GM12878 (cell line): Measurements from ENCODE around the gene NID1. TPM values are rescaled to one million over a fixed set of nuclear protein-coding genes. Genes with fewer than 3 reads are reported as not detected.

Experiments
- ATAC-seq: fragments of 200-7000 bp; cut with Tn5 transposase; 3 replicates; pipeline ENCODE4 v1.9.1; 2020; ENCODE audit warnings: mild to moderate bottlenecking, moderate library complexity
- BruUV-seq: library from RNA; stranded (reverse); fragments of 400-500 nt; replicated peaks from 2 replicates; lab custom pipeline; 2021; lab: Mats Ljungman, UMichigan
- CTCF ChIA-PET: fragments of 300-600 bp; sonication (Branson Sonifier 250); formaldehyde crosslinking; extraction: SDS; loops from one replicate; lab custom pipeline; 2021; ENCODE audit warnings: inconsistent platforms; lab: Yijun Ruan, JAX
- POLR2A ChIA-PET: fragments of 350-600 bp; formaldehyde crosslinking; extraction: SDS; loops from one replicate; lab custom pipeline; 2021; ENCODE audit warnings: inconsistent platforms; lab: Charles Lee
- RAD21 ChIA-PET: fragments of 300-600 bp; sonication (Branson Sonifier 250); formaldehyde crosslinking; loops from one replicate; lab custom pipeline; 2023; ENCODE audit warnings: antibody characterized with exemption; ENCODE audit not compliant: unreplicated experiment; lab: Charles Lee
- SMC1A ChIA-PET: fragments of 300-600 bp; sonication (Branson Sonifier 250); formaldehyde crosslinking; loops from one replicate; lab custom pipeline; 2023; ENCODE audit not compliant: unreplicated experiment, uncharacterized antibody; lab: Charles Lee
- DNase-seq: peaks from one replicate; pipeline ENCODE4 v3.0.0-alpha.2; 2011; ENCODE audit warnings: low read depth, low spot score
- FAIRE-seq: peaks from 3 replicates; lab custom pipeline; 2011; peaks lifted over from hg19 to GRCh38; lab: Jason Lieb, UNC
- H2AFZ ChIP-seq: 2 replicates; pipeline ENCODE4 v1.6.0; 2011; ENCODE audit warnings: low read depth, low read length, control low read depth; ENCODE audit not compliant: control insufficient read depth
- H3K27ac ChIP-seq: 2 replicates; pipeline ENCODE4 v1.5.1; 2011; ENCODE audit warnings: control low read depth; ENCODE audit not compliant: control insufficient read depth, insufficient read depth
- H3K27me3 ChIP-seq, 2 experiments: replicated peaks in 1 of 2; 2 replicates each; pipeline versions ENCODE4 v1.6.0 to v1.6.1; 2011; ENCODE audit warnings: low read length in 1 of 2; ENCODE audit not compliant: control insufficient read depth in 2 of 2, insufficient read depth in 2 of 2
- H3K36me3 ChIP-seq, 2 experiments: 2 replicates each; pipeline ENCODE4 v1.5.1; 2011; ENCODE audit warnings: low read length in 1 of 2; ENCODE audit not compliant: control insufficient read depth in 2 of 2, insufficient read depth in 2 of 2
- H3K4me1 ChIP-seq: 2 replicates; pipeline ENCODE4 v1.6.1; 2011; ENCODE audit warnings: mild to moderate bottlenecking, low read length, moderate library complexity, mixed read lengths; ENCODE audit not compliant: control insufficient read depth, insufficient read depth
- H3K4me2 ChIP-seq: 2 replicates; pipeline ENCODE4 v1.6.0; 2011; ENCODE audit warnings: control low read depth; ENCODE audit not compliant: control insufficient read depth, insufficient read depth
- H3K4me3 ChIP-seq: fragments of 200-600 bp; sonication (generic); 2 replicates; pipeline ENCODE4 v1.5.1; 2016
- H3K79me2 ChIP-seq: 2 replicates; pipeline ENCODE4 v1.6.0; 2011; ENCODE audit warnings: low read length; ENCODE audit not compliant: control insufficient read depth, insufficient read depth
- H3K9ac ChIP-seq: 2 replicates; pipeline ENCODE4 v1.8.0; 2011; ENCODE audit warnings: low read length, control low read depth, mixed read lengths; ENCODE audit not compliant: control insufficient read depth, insufficient read depth
- H3K9me3 ChIP-seq: replicated peaks from 3 replicates; pipeline ENCODE4 v1.5.1; 2011; ENCODE audit warnings: mild to moderate bottlenecking, low read length; ENCODE audit not compliant: control insufficient read depth, insufficient read depth
- H4K20me1 ChIP-seq: 2 replicates; pipeline ENCODE4 v1.6.0; 2011; ENCODE audit not compliant: control insufficient read depth, insufficient read depth
- BACH1 ChIP-seq: fragments of 450-650 bp; IDR thresholded peaks from 2 replicates; pipeline ENCODE4 v1.6.1; 2017; ENCODE audit warnings: mild to moderate bottlenecking, borderline replicate concordance
- CHD2 ChIP-seq: IDR thresholded peaks from 2 replicates; pipeline ENCODE4 v1.6.1; 2011; ENCODE audit warnings: low read depth, low read length, improper control_type of control experiment, borderline replicate concordance
- CHD4 ChIP-seq: fragments of 200-600 bp; sonication (generic); IDR thresholded peaks from 2 replicates; pipeline ENCODE4 v1.6.1; 2016; ENCODE audit warnings: mild to moderate bottlenecking
- DPF2 ChIP-seq: fragments of 450-650 bp; IDR thresholded peaks from 2 replicates; pipeline ENCODE4 v1.6.1; 2017; ENCODE audit warnings: mild to moderate bottlenecking
- KLF5 ChIP-seq: fragments of 450-650 bp; IDR thresholded peaks from 2 replicates; pipeline ENCODE4 v1.6.1; 2014; ENCODE audit warnings: mild to moderate bottlenecking; ENCODE audit not compliant: partially characterized antibody
- LARP7 ChIP-seq: fragments of 450-650 bp; IDR thresholded peaks from 2 replicates; pipeline ENCODE4 v1.6.1; 2017; ENCODE audit warnings: mild to moderate bottlenecking
- MLLT1 ChIP-seq: fragments of 450-650 bp; IDR thresholded peaks from 2 replicates; pipeline ENCODE4 v1.6.1; 2016; ENCODE audit warnings: mild to moderate bottlenecking
- MTA2 ChIP-seq: fragments of 450-650 bp; IDR thresholded peaks from 2 replicates; pipeline ENCODE4 v1.6.1; 2016; ENCODE audit warnings: low read depth, mild to moderate bottlenecking, moderate library complexity
- NBN ChIP-seq: fragments of 450-650 bp; IDR thresholded peaks from 2 replicates; pipeline ENCODE4 v1.6.1; 2016
- NFIC ChIP-seq: IDR thresholded peaks from 2 replicates; pipeline ENCODE4 v1.6.1; 2012; ENCODE audit warnings: low read depth, mild to moderate bottlenecking, inconsistent platforms, low read length, moderate library complexity
- NFXL1 ChIP-seq: fragments of 450-650 bp; IDR thresholded peaks from 2 replicates; pipeline ENCODE4 v1.6.1; 2017; ENCODE audit warnings: antibody characterized with exemption, mild to moderate bottlenecking, borderline replicate concordance
- POU2F2 ChIP-seq: IDR thresholded peaks from 3 replicates; pipeline ENCODE4 v1.6.1; 2011; ENCODE audit warnings: low read depth, mild to moderate bottlenecking, low read length, borderline replicate concordance
- RAD21 ChIP-seq: IDR thresholded peaks from 2 replicates; pipeline ENCODE4 v1.6.1; 2011; ENCODE audit warnings: mild to moderate bottlenecking, low read depth, low read length, moderate library complexity; ENCODE audit not compliant: insufficient read depth
- RELA ChIP-seq: fragments of 450-650 bp; IDR thresholded peaks from 2 replicates; pipeline ENCODE4 v1.8.0; 2014; ENCODE audit warnings: borderline replicate concordance; ENCODE audit not compliant: partially characterized antibody
- RUNX3 ChIP-seq: IDR thresholded peaks from 2 replicates; pipeline ENCODE4 v1.6.1; 2012; ENCODE audit warnings: low read length, inconsistent platforms
- SPI1 ChIP-seq: IDR thresholded peaks from 2 replicates; pipeline ENCODE4 v1.6.1; 2011; ENCODE audit warnings: low read depth, mild to moderate bottlenecking, low read length, moderate library complexity, borderline replicate concordance; ENCODE audit not compliant: insufficient read depth
- TAF1 ChIP-seq: IDR thresholded peaks from 2 replicates; pipeline ENCODE4 v1.6.1; 2011; ENCODE audit warnings: mild to moderate bottlenecking, low read depth, low read length, borderline replicate concordance
- ZNF207 ChIP-seq: fragments of 450-650 bp; IDR thresholded peaks from 2 replicates; pipeline ENCODE4 v1.6.1; 2014; ENCODE audit warnings: antibody characterized with exemption, mild to moderate bottlenecking, borderline replicate concordance
- ZNF384 ChIP-seq: IDR thresholded peaks from 2 replicates; pipeline ENCODE4 v1.6.1; 2012; ENCODE audit warnings: low read depth, mild to moderate bottlenecking, low read length, improper control_type of control experiment, borderline replicate concordance
- WGBS: methylation state at CpG from one replicate; pipeline ENCODE4 v1.1.6; 2016; ENCODE audit warnings: low lambda C conversion rate; ENCODE audit not compliant: insufficient replicate concordance, insufficient coverage; ENCODE audit errors: missing lambda C conversion rate; 5-methylcytosine and 5-hydroxymethylcytosine counted together
- in situ Hi-C: fragments of 300-500 bp; cut with MboI; formaldehyde crosslinking; loops from 9 replicates; pipeline ENCODE4 v1.14.3; 2018; ENCODE audit warnings: mixed read lengths
- intact Hi-C: fragments of 100-400 bp; cut with micrococcal nuclease; formaldehyde crosslinking; loops from one replicate; pipeline ENCODE4 v1.14.2; 2022; ENCODE audit not compliant: unreplicated experiment
- polyA plus RNA-seq, 11 experiments: library from polyadenylated mRNA; depleted of rRNA in 4 of 11; unstranded in 6 of 11; stranded (reverse) in 5 of 11; fragments of >200 nt; fragmentation: Nextera tagmentation in 4 of 11; fragmentation: Illumina TruSeq in 1 of 11; extraction: Ambion mirVana in 4 of 11; extraction: Trizol in 1 of 11; gene quantifications; 1 replicate in 1 of 11; 2 replicates in 10 of 11; pipeline versions ENCODE4 v1.2.1 to v1.2.3, GENCODE V29; 2011 to 2016; ENCODE audit warnings: inconsistent platforms in 2 of 11, missing spikeins in 2 of 11, low read depth in 1 of 11
- total RNA-seq, 4 experiments: library from RNA; depleted of rRNA in 3 of 4; stranded (reverse); fragments of >200 nt in 3 of 4; fragmentation: Illumina TruSeq in 1 of 4; extraction: Trizol in 1 of 4; gene quantifications; 2 replicates each; pipeline versions ENCODE4 v1.2.1 to v1.2.3, GENCODE V29; 2013 to 2021
- TF ChIP-seq, protein P1 (sequence below): fragments of 450-650 bp; IDR thresholded peaks from 2 replicates; pipeline ENCODE4 v1.6.1; 2014; ENCODE audit warnings: mild to moderate bottlenecking
- TF ChIP-seq, protein P2 (sequence below): fragments of 450-650 bp; IDR thresholded peaks from 2 replicates; pipeline ENCODE4 v1.6.1; 2017; ENCODE audit warnings: low read depth, mild to moderate bottlenecking, moderate library complexity

The NID1 gene
- total and polyA plus RNA-seq, 10 of the 15 experiments (the other 5 are each of a cell fraction or from before 2014, with no cell fraction given) = 4.2 to 25.7 (median 11.3) TPM

GRCh38 chr1:235945775-235946570 lies 118.9 kb downstream of the NID1 start:
- BruUV-seq = no TSS peak
- no peaks in the 10 kb centered on the region for H3K27me3 ChIP-seq
- no peaks in the 10 kb centered on the region; the same call in 2 of the 3 replicates for H3K9me3 ChIP-seq
- ATAC-seq = peak; percentile 81
- RAD21 ChIA-PET = interaction anchor here (0.7 to 3.3 kb wide), 21 partner anchors 11 to 213 kb away, joined by 3 to 26 read pairs (median 4); partner anchors contain the start of gene LYST
- H3K4me1 ChIP-seq = peaks cover 17% of the 10 kb centered on the region
- DNase-seq = peak; percentile 45
- no peak overlapping the region for H3K4me3 ChIP-seq
- no peak for FAIRE-seq
- intact Hi-C loops (no loop called here), in situ Hi-C loops (no loop called here)
- no peaks in the 10 kb centered on the region for H3K79me2 ChIP-seq
- SMC1A ChIA-PET = interaction anchor here (0.6 to 2.8 kb wide), 23 partner anchors 14 to 162 kb away, joined by 3 to 31 read pairs (median 5); partner anchors contain the start of gene LYST
- H2AFZ ChIP-seq = peak overlapping the region; percentile 9
- H3K27ac ChIP-seq = no peak overlapping the region
- no peak overlapping the region for H3K9ac ChIP-seq
- H4K20me1 ChIP-seq = no peaks in the 10 kb centered on the region
- peak overlapping the region; percentile 28; the same call in 1 of the 2 replicates for H3K4me2 ChIP-seq
- 27% methylated on average over 15 of the region's 15 CpGs for WGBS
- POLR2A ChIA-PET = interaction anchor here (1.0 kb wide), 1 partner anchor 80 kb away, joined by 4 read pairs; no protein-coding TSS in a partner anchor
- no peaks in the 10 kb centered on the region for H3K36me3 ChIP-seq
- CTCF ChIA-PET = interaction anchor here (0.6 to 3.3 kb wide), 24 partner anchors 8 to 379 kb away, joined by 3 to 31 read pairs (median 4); partner anchors contain the start of gene LYST
- TF ChIP-seq RUNX3 (no peak), MLLT1 (peak; percentile 85), CHD2 (no peak), NFXL1 (no peak), ZNF207 (no peak), ZNF384 (no peak), RAD21 (no peak), SPI1 (no peak), MTA2 (no peak), CHD4 (no peak), TAF1 (no peak), NFIC (no peak), BACH1 (no peak), RELA (no peak), POU2F2 (peak; percentile 69; the same call in 1 of the 3 replicates), LARP7 (0 out of 2 replicates have a peak, but pooled peaks have one; percentile 15), KLF5 (no peak), DPF2 (no peak), NBN (no peak)
- TF ChIP-seq, protein P1, sequence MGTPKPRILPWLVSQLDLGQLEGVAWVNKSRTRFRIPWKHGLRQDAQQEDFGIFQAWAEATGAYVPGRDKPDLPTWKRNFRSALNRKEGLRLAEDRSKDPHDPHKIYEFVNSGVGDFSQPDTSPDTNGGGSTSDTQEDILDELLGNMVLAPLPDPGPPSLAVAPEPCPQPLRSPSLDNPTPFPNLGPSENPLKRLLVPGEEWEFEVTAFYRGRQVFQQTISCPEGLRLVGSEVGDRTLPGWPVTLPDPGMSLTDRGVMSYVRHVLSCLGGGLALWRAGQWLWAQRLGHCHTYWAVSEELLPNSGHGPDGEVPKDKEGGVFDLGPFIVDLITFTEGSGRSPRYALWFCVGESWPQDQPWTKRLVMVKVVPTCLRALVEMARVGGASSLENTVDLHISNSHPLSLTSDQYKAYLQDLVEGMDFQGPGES = no peak
- TF ChIP-seq, protein P2, sequence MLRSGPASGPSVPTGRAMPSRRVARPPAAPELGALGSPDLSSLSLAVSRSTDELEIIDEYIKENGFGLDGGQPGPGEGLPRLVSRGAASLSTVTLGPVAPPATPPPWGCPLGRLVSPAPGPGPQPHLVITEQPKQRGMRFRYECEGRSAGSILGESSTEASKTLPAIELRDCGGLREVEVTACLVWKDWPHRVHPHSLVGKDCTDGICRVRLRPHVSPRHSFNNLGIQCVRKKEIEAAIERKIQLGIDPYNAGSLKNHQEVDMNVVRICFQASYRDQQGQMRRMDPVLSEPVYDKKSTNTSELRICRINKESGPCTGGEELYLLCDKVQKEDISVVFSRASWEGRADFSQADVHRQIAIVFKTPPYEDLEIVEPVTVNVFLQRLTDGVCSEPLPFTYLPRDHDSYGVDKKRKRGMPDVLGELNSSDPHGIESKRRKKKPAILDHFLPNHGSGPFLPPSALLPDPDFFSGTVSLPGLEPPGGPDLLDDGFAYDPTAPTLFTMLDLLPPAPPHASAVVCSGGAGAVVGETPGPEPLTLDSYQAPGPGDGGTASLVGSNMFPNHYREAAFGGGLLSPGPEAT = peak; percentile 27; the same call in 1 of the 2 replicates
